ENCODE results near the gene HYDIN.
"Not testable (repeated sequence)": the region's sequence is repeated elsewhere in the genome, so short reads cannot be mapped to it uniquely, and the experiment has no call there.

The HYDIN gene

GRCh38 chr16:71198408-71198807 lies 32.1 kb downstream of the HYDIN start:
- H3K4me3 Mint-ChIP-seq: no peak overlapping the region
- no peaks in the 10 kb centered on the region for H3K4me1 Mint-ChIP-seq

GRCh38 chr16:71192387-71192786 lies 38.1 kb downstream of the HYDIN start:
- Mint-ChIP-seq H3K27ac (no peak overlapping the region), H3K4me1 (no peaks in the 10 kb centered on the region), H3K36me3 (no peaks in the 10 kb centered on the region), H3K4me3 (no peak overlapping the region), H3K9me3 (no peaks in the 10 kb centered on the region)
- no peak for DNase-seq (ENCODE audit: low spot score in 2 of 2)
- ATAC-seq: no peak

More at GRCh38 chr16:71198408-71198807, 32.1 kb downstream of the HYDIN start:
- H3K9me3 Mint-ChIP-seq: peaks cover 10% of the 10 kb centered on the region
- DNase-seq (ENCODE audit: low spot score in 2 of 2) (no peak), ATAC-seq (no peak)
- H3K36me3 Mint-ChIP-seq: no peaks in the 10 kb centered on the region
- H3K27ac Mint-ChIP-seq: no peak overlapping the region

- ATAC-seq: no peak
- no peak overlapping the region for H3K4me3 Mint-ChIP-seq
- H3K36me3 Mint-ChIP-seq: no peaks in the 10 kb centered on the region
- no peak for DNase-seq (ENCODE audit: low spot score in 2 of 2)
- H3K4me1 Mint-ChIP-seq: no peaks in the 10 kb centered on the region
- no peak overlapping the region for H3K27ac Mint-ChIP-seq
- no peaks in the 10 kb centered on the region for H3K9me3 Mint-ChIP-seq
These were observed 41.4 kb downstream of the HYDIN start for GRCh38 chr16:71188956-71189712.

GRCh38 chr16:71185347-71185746 lies 45.2 kb downstream of the HYDIN start:
- Mint-ChIP-seq H3K36me3 (no peaks in the 10 kb centered on the region), H3K4me1 (no peaks in the 10 kb centered on the region), H3K9me3 (peaks cover 5% of the 10 kb centered on the region), H3K4me3 (no peak overlapping the region), H3K27ac (no peak overlapping the region)
- DNase-seq (ENCODE audit: low spot score in 2 of 2) (no peak), ATAC-seq (no peak)

GRCh38 chr16:71179569-71179968 lies 51.0 kb downstream of the HYDIN start:
- no peaks in the 10 kb centered on the region for H3K4me1 Mint-ChIP-seq
- ATAC-seq (no peak), DNase-seq (ENCODE audit: low spot score in 2 of 2) (no peak)
- H3K9me3 Mint-ChIP-seq: peaks cover 5% of the 10 kb centered on the region
- no peak overlapping the region for H3K4me3 Mint-ChIP-seq
- H3K36me3 Mint-ChIP-seq: no peaks in the 10 kb centered on the region
- H3K27ac Mint-ChIP-seq: no peak overlapping the region

GRCh38 chr16:71172481-71173207 lies 57.9 kb downstream of the HYDIN start:
- ATAC-seq (no peak), DNase-seq (ENCODE audit: low spot score in 2 of 2) (no peak)
- Mint-ChIP-seq H3K4me3 (no peak overlapping the region), H3K27ac (no peak overlapping the region), H3K4me1 (no peaks in the 10 kb centered on the region), H3K9me3 (no peaks in the 10 kb centered on the region), H3K36me3 (no peaks in the 10 kb centered on the region)

GRCh38 chr16:71161007-71161406 lies 69.5 kb downstream of the HYDIN start:
- DNase-seq (ENCODE audit: low spot score in 2 of 2); H3K4me3 Mint-ChIP-seq; H3K36me3 Mint-ChIP-seq; H3K27ac Mint-ChIP-seq; H3K9me3 Mint-ChIP-seq; ATAC-seq; H3K4me1 Mint-ChIP-seq: not testable (repeated sequence)

GRCh38 chr16:71157278-71157677 lies 73.2 kb downstream of the HYDIN start:
- not testable (repeated sequence) for ATAC-seq; H3K9me3 Mint-ChIP-seq; H3K36me3 Mint-ChIP-seq; H3K4me1 Mint-ChIP-seq; H3K4me3 Mint-ChIP-seq; DNase-seq (ENCODE audit: low spot score in 2 of 2); H3K27ac Mint-ChIP-seq

- not testable (repeated sequence) for H3K4me3 Mint-ChIP-seq; H3K36me3 Mint-ChIP-seq; DNase-seq (ENCODE audit: low spot score in 2 of 2); H3K9me3 Mint-ChIP-seq; H3K27ac Mint-ChIP-seq; H3K4me1 Mint-ChIP-seq; ATAC-seq
These were observed 77.2 kb downstream of the HYDIN start for GRCh38 chr16:71153329-71153728.

GRCh38 chr16:71151654-71152053 lies 78.9 kb downstream of the HYDIN start:
- not testable (repeated sequence) for H3K36me3 Mint-ChIP-seq; ATAC-seq; H3K4me3 Mint-ChIP-seq; H3K9me3 Mint-ChIP-seq; H3K4me1 Mint-ChIP-seq; DNase-seq (ENCODE audit: low spot score in 2 of 2); H3K27ac Mint-ChIP-seq

- not testable (repeated sequence) for H3K9me3 Mint-ChIP-seq; ATAC-seq; H3K36me3 Mint-ChIP-seq; H3K4me3 Mint-ChIP-seq; DNase-seq (ENCODE audit: low spot score in 2 of 2); H3K4me1 Mint-ChIP-seq; H3K27ac Mint-ChIP-seq
These were observed 87.3 kb downstream of the HYDIN start for GRCh38 chr16:71143246-71143645.

GRCh38 chr16:71110565-71110964 lies 120.0 kb downstream of the HYDIN start:
- not testable (repeated sequence) for ATAC-seq; H3K9me3 Mint-ChIP-seq; H3K4me1 Mint-ChIP-seq; H3K36me3 Mint-ChIP-seq; H3K27ac Mint-ChIP-seq; DNase-seq (ENCODE audit: low spot score in 2 of 2); H3K4me3 Mint-ChIP-seq

GRCh38 chr16:71109656-71110208 lies 120.8 kb downstream of the HYDIN start:
- not testable (repeated sequence) for DNase-seq (ENCODE audit: low spot score in 2 of 2); H3K36me3 Mint-ChIP-seq; H3K9me3 Mint-ChIP-seq; H3K4me1 Mint-ChIP-seq; ATAC-seq; H3K27ac Mint-ChIP-seq; H3K4me3 Mint-ChIP-seq

- not testable (repeated sequence) for H3K27ac Mint-ChIP-seq; H3K4me3 Mint-ChIP-seq; DNase-seq (ENCODE audit: low spot score in 2 of 2); H3K9me3 Mint-ChIP-seq; H3K4me1 Mint-ChIP-seq; ATAC-seq; H3K36me3 Mint-ChIP-seq
These were observed 124.6 kb downstream of the HYDIN start for GRCh38 chr16:71105881-71106280.

- not testable (repeated sequence) for H3K4me3 Mint-ChIP-seq; H3K4me1 Mint-ChIP-seq; H3K27ac Mint-ChIP-seq; H3K36me3 Mint-ChIP-seq; DNase-seq (ENCODE audit: low spot score in 2 of 2); H3K9me3 Mint-ChIP-seq; ATAC-seq
These were observed 146.9 kb downstream of the HYDIN start for GRCh38 chr16:71083573-71083972.

GRCh38 chr16:71080777-71081176 lies 149.7 kb downstream of the HYDIN start:
- not testable (repeated sequence) for H3K27ac Mint-ChIP-seq; H3K9me3 Mint-ChIP-seq; DNase-seq (ENCODE audit: low spot score in 2 of 2); H3K4me1 Mint-ChIP-seq; ATAC-seq; H3K4me3 Mint-ChIP-seq; H3K36me3 Mint-ChIP-seq
